GM19099 (cell line): Measurements from ENCODE around the gene DIP2B.

Experiments
- POLR2A ChIP-seq: IDR thresholded peaks from 3 replicates; pipeline ENCODE4 v1.6.1; 2011; ENCODE audit warnings: low read depth; ENCODE audit not compliant: insufficient read length; ENCODE audit errors: extremely low read depth

DIP2B gene

GRCh38 chr12:50647031-50647430 lies 142.2 kb downstream of the DIP2B start:
- TF ChIP-seq POLR2A: no peak

- TF ChIP-seq POLR2A: no peak
Observed at GRCh38 chr12:50647479-50647878, 142.7 kb downstream of the DIP2B start.

- no peak for TF ChIP-seq POLR2A
Observed at GRCh38 chr12:50650285-50650684, 145.5 kb downstream of the DIP2B start.

GRCh38 chr12:50655374-50655921 lies 150.7 kb downstream of the DIP2B start:
- TF ChIP-seq POLR2A: no peak

DNA sequence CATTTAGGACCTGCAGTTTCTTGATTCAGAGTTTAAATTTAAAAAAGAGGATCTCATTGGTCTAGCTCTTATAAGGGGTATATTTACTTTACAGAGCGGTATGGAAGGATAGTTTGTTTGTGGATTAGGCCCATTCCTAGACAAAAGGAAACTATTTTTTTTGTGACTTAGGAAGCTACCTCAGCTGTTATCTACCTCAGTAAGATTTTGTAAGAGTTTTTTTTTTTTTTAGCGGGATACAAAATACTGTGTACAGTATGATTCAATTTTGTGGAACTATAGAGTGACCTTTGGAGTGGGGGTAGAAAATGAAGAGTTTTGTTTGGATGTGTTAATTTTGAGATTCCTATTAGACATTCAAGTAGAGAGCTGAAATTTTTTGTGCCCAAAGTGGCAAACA lies 154.5 kb downstream of the DIP2B start:
- TF ChIP-seq POLR2A: no peak

GRCh38 chr12:50659690-50660424 lies 155.1 kb downstream of the DIP2B start:
- no peak for TF ChIP-seq POLR2A

- no peak for TF ChIP-seq POLR2A
Observed at GRCh38 chr12:50660425-50660822, 155.6 kb downstream of the DIP2B start.

- no peak for TF ChIP-seq POLR2A
Observed at GRCh38 chr12:50661300-50662115, 156.7 kb downstream of the DIP2B start.

GRCh38 chr12:50662116-50662510 lies 157.3 kb downstream of the DIP2B start:
- no peak for TF ChIP-seq POLR2A

DNA sequence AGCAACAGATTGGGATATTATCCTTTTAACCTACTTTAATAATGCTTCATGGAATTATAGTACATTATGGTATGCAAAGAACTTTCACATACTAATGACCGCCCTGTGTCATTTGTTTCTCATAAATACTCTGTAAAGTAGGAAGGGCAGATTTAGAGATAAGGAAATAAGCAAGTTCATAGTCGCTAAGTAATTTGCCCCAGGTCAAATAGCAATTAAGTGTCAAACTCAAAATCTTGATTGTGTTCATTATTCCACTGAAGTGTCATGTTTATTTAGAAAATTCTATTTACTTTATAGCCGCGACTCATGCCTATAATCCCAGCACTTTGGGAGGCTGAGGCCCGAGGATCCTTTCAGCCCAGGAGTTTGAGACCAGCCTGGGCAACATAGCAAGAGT lies 160.4 kb downstream of the DIP2B start:
- no peak for TF ChIP-seq POLR2A

- no peak for TF ChIP-seq POLR2A
Observed at GRCh38 chr12:50665609-50666008, 160.8 kb downstream of the DIP2B start.

DNA sequence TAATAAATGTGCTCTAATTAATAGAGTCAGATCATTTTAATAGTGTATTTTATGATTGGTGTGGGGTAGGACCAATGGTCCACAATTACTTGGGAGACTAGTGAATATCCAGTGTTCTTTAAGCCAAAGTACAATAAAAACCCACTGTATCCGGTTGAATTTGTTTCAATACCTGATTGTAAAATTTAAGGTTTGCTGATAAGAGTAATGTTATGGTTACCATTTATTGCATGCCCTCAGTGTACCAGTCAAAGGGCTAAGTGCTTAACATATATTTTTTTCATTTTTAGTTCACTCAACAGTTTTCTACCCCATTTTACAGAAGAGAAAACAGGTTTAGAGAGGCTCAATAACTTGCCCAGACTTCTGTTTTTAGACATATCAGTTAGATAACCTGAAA lies 161.2 kb downstream of the DIP2B start:
- no peak for TF ChIP-seq POLR2A

GRCh38 chr12:50672158-50672557 lies 167.4 kb downstream of the DIP2B start:
- no peak for TF ChIP-seq POLR2A

GRCh38 chr12:50676756-50677155 lies 172.0 kb downstream of the DIP2B start:
- TF ChIP-seq POLR2A: no peak

DNA sequence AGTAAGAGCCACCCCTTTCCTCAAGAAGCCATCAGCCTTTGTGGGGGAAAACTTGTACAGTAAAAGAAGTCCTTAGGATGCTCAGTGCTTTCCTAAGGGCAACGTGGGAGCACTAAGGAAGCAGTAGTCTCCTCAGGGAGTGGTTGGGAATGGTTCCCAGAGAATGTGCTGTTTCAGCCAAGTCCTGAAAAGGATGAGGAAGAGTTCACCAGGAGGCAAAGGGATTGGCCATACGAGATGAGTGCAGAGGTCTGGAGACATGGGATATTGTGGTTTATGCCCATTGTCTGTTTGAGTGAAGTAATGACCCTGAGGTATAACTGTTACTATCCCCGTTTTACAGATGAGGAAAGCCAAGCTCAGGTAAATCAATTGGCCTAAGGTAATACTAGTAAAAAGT lies 173.1 kb downstream of the DIP2B start:
- no peak for TF ChIP-seq POLR2A
